ENCODE results near the gene IKBKE. TPM values are rescaled to one million over a fixed set of nuclear protein-coding genes. Genes with fewer than 3 reads are reported as not detected.

The IKBKE gene
- total and polyA plus RNA-seq, 12 donors = 2.9 to 11.1 (median 6.1) TPM

DNA sequence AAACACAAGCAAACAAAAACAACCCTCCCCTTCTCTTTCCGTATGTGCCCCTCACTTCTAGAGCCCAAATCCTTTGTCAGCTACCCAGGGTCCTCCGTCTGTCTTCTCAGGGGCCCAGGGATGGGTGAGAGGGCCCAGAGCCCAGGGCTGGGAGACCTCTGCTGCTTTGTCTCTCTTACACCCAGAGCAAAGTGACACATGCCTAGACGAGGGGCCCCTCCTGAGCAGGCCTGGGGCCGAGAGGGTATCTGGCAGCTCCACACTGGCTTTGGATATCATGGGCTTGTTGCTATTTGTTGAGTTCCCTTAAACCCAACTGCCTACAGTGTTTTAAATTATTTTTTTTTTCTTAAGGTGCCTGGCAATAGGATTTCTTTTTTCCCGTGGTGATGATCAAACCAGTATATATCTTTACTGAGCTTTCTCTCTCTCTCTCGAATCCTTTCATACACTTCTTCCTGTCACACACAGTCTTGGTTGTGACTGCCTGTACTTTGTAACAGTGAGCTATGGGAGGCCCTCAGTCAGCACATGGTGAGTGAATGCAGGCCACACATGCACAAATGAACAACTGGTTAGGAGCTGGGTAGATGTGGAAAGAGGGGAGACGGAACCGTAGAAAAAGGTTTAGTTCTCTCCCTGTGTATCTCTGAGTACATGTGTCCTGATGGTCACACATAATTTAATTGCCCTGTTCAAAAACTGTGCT is 51.6 kb downstream of the IKBKE start:
- Histone ChIP-seq H3K27ac (no peak overlapping the region), H3K4me1 (replicated peaks in 1 of 2) (no peaks in the 10 kb centered on the region), H3K9me3 (replicated peaks in 1 of 3) (no peaks in the 10 kb centered on the region), H3K27me3 (no peaks in the 10 kb centered on the region), H3K4me3 (no peak overlapping the region), H3K36me3 (replicated peaks in 1 of 2) (no peaks in the 10 kb centered on the region)
- TF ChIP-seq, protein P1, sequence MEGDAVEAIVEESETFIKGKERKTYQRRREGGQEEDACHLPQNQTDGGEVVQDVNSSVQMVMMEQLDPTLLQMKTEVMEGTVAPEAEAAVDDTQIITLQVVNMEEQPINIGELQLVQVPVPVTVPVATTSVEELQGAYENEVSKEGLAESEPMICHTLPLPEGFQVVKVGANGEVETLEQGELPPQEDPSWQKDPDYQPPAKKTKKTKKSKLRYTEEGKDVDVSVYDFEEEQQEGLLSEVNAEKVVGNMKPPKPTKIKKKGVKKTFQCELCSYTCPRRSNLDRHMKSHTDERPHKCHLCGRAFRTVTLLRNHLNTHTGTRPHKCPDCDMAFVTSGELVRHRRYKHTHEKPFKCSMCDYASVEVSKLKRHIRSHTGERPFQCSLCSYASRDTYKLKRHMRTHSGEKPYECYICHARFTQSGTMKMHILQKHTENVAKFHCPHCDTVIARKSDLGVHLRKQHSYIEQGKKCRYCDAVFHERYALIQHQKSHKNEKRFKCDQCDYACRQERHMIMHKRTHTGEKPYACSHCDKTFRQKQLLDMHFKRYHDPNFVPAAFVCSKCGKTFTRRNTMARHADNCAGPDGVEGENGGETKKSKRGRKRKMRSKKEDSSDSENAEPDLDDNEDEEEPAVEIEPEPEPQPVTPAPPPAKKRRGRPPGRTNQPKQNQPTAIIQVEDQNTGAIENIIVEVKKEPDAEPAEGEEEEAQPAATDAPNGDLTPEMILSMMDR (IDR thresholded peaks at IDR 0.05) = no peak
- TF ChIP-seq POLR2A (IDR thresholded peaks at IDR 0.05) = no peak
- no peak for DNase-seq
- intact Hi-C loops (cut with DNase I) = no loop called here
- WGBS, 4 donors = 78 to 86% (median 82%) methylated on average over 8 of the region's 8 CpGs

DNA sequence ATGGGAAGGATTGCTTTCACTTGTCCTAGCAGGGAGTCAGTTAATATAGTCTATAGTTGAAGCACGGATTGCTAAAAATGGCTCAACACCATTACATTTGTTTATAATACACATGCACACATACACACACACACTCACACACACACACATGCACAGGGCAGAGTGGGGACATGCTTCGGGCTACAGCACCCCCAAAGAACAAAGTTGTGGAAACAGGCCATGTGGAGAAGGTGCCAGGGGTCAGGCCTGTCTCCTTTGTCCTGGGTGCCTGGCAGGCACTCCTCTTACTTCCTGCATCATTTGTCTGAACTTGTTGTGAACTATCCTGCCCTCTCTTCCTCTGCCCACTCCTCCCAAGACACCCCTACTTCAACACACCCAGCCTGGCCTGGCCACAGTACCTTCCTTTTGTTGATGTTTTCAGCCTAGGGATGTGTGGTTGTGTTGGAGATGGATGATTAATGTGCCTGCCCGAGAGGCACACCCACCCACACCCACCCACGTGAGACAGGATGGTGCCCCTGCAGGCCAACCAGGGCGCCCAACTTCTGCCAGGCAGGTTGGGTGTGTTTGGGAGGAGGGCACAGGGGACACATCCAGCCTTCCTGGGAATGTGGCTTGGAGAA is 54.6 kb downstream of the IKBKE start:
- Histone ChIP-seq H3K27me3 (no peaks in the 10 kb centered on the region), H3K27ac (no peak overlapping the region), H3K4me1 (replicated peaks in 1 of 2) (no peaks in the 10 kb centered on the region), H3K9me3 (replicated peaks in 1 of 3) (no peaks in the 10 kb centered on the region), H3K36me3 (replicated peaks in 1 of 2) (no peaks in the 10 kb centered on the region), H3K4me3 (no peak overlapping the region)
- intact Hi-C loops (cut with DNase I) = no loop called here
- no peak for TF ChIP-seq POLR2A (IDR thresholded peaks at IDR 0.05)
- TF ChIP-seq, protein P1 (IDR thresholded peaks at IDR 0.05) = no peak
- peak in 1 of 7 donors; percentile 12 for DNase-seq
- 56 to 69% (median 62%) methylated on average over 5 of the region's 5 CpGs for WGBS, 4 donors

DNA sequence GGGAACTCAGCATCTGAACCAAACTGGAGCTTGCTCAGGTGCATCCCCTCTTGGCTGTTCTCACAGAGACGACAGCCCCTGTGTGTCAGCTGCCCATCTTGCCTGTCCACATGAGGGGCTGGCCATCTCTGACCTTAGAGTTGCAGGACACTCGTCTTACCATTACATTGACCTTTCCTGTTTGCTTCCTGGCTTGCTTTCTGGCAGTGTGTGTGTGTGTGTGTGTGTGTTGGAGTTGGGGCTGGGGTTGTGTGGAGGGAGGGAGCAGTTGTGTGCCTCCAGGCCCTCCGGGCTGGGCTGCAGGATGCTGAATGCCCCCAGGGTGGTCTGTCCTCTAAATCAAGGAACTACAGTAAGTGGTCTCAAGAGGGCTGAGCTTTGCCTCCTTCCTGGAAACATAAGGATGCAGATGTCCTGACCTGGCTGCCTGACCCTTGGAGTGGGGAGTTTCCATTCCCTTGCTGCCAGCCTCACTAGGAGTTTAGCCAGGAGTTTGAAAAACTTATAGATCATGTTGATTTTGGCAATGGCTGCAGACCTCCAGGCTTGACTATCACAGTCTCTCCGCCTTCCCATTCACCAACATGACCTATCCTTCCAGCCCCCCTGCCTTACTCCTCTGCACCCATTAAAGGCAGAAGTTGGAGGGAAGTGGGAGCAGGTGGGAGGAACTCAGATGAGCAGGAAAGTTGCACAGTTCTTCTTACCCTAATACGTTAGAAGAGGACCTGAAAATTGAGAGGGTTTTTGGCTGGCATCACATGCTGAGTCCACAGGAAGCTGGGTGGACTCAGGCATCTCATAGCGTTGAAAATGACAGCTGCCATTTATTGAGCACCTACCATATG is 56.0 kb downstream of the IKBKE start:
- intact Hi-C loops (cut with DNase I) = no loop called here
- Histone ChIP-seq H3K9me3 (replicated peaks in 1 of 3) (no peaks in the 10 kb centered on the region), H3K27me3 (no peaks in the 10 kb centered on the region), H3K4me3 (no peak overlapping the region), H3K4me1 (replicated peaks in 1 of 2) (no peaks in the 10 kb centered on the region), H3K36me3 (replicated peaks in 1 of 2) (no peaks in the 10 kb centered on the region), H3K27ac (peak overlapping the region in 1 of 5 donors; percentile 14)
- TF ChIP-seq, protein P1 (IDR thresholded peaks at IDR 0.05) = no peak
- TF ChIP-seq POLR2A (IDR thresholded peaks at IDR 0.05) = no peak
- WGBS, 4 donors = 56 to 62% (median 60%) methylated on average over 4 to 6 of the region's 6 CpGs
- DNase-seq = peak in 2 of 7 donors; percentile 15 to 37

DNA sequence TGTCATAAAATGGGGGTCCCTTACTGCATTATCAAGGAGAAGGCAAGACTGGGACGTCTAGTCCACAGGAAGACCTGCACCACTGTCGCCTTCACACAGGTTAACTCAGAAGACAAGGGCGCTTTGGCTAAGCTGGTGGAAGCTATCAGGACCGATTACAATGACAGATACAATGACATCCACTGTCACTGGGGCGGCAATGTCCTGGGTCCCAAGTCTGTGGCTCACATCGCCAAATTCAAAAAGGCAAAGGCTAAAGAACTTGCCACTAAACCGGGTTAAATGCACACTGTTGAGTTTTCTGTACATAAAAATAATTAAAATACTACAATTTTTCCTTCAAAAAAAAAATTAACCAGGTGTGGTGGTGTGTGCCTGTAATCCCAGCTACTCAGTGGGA is 59.1 kb downstream of the IKBKE start:
- no peaks in the 10 kb centered on the region for H3K4me1 ChIP-seq (replicated peaks in 1 of 2)
- H3K27me3 ChIP-seq = no peaks in the 10 kb centered on the region
- DNase-seq = peak in 1 of 7 donors; percentile 8
- no peaks in the 10 kb centered on the region for H3K36me3 ChIP-seq (replicated peaks in 1 of 2)
- H3K9me3 ChIP-seq (replicated peaks in 1 of 3) = no peaks in the 10 kb centered on the region
- 87 to 93% (median 89%) methylated on average over 7 of the region's 7 CpGs for WGBS, 4 donors
- intact Hi-C loops (cut with DNase I) = no loop called here
- no peak overlapping the region for H3K4me3 ChIP-seq
- no peak overlapping the region for H3K27ac ChIP-seq
- TF ChIP-seq, protein P1 (IDR thresholded peaks at IDR 0.05) = no peak
- TF ChIP-seq POLR2A (IDR thresholded peaks at IDR 0.05) = no peak
